Left lung (tissue), 10 donors: ENCODE results near the gene TENM4. TPM values are rescaled to one million over a fixed set of nuclear protein-coding genes. Genes with fewer than 3 reads are reported as not detected.

Experiments used
- ATAC-seq: fragments of 200-7000 bp; cut with Tn5 transposase; one replicate; pipeline ENCODE4 v1.9.1; 2020; ENCODE audit warnings: moderate library complexity
- DNase-seq, 4 donors: peaks; one replicate each; pipeline ENCODE4 v3.0.0-alpha.2; 2013 to 2020
- H3K27ac ChIP-seq, 2 donors: fragments of 200-600 bp; sonication (generic) in 1 of 2; one replicate each; pipeline versions ENCODE4 v1.5.0 to v1.8.0; 2020 to 2021
- H3K27me3 ChIP-seq, 2 donors: fragments of 200-600 bp; sonication (generic) in 1 of 2; one replicate each; pipeline versions ENCODE4 v1.5.0 to v1.8.0; 2020 to 2021
- H3K36me3 ChIP-seq, 2 donors: fragments of 200-600 bp; sonication (generic) in 1 of 2; one replicate each; pipeline versions ENCODE4 v1.5.0 to v1.8.0; 2020 to 2021
- H3K4me1 ChIP-seq, 2 donors: fragments of 200-600 bp; one replicate each; pipeline ENCODE4 v1.8.0; 2021
- H3K4me3 ChIP-seq, 2 donors: fragments of 200-600 bp; sonication (generic) in 1 of 2; one replicate each; pipeline versions ENCODE4 v1.5.0 to v1.8.0; 2020 to 2021; ENCODE audit warnings: mild to moderate bottlenecking in 1 of 2
- H3K9me3 ChIP-seq, 2 donors: fragments of 200-600 bp; sonication (generic) in 1 of 2; one replicate each; pipeline versions ENCODE4 v1.5.0 to v1.8.0; 2020 to 2021
- CTCF ChIP-seq, 2 donors: fragments of 200-600 bp; sonication (generic) in 1 of 2; IDR thresholded peaks; one replicate each; pipeline versions ENCODE4 v1.5.0 to v1.8.0; 2021; ENCODE audit warnings: antibody characterized with exemption in 2 of 2
- intact Hi-C, 2 donors: fragments of 100-400 bp; cut with DNase I; formaldehyde crosslinking; loops; one replicate each; pipeline versions ENCODE4 v1.11.2 to v1.14.2; 2022
- polyA plus RNA-seq, 6 donors: library from polyadenylated mRNA; unstranded; fragments of 120-200 nt; gene quantifications; one replicate each; pipeline ENCODE4 v1.2.1, GENCODE V29; 2013; ENCODE audit not compliant: insufficient read length in 6 of 6
- total RNA-seq, 2 donors: library from RNA; stranded (reverse); fragmentation: NEBNext Ultra II Directional; extraction: Animal tissue kit (Norgen Biotek cat#: 25700); gene quantifications; one replicate each; pipeline ENCODE4 v1.2.1, GENCODE V29; 2021
- donor health status: DM: no; HTN: yes; CAD: no.
- donor health status: DM: no; HTN: no; CAD: no.

The TENM4 gene
- total and polyA plus RNA-seq, 8 donors = 3.4 to 7.1 (median 5.2) TPM

DNA sequence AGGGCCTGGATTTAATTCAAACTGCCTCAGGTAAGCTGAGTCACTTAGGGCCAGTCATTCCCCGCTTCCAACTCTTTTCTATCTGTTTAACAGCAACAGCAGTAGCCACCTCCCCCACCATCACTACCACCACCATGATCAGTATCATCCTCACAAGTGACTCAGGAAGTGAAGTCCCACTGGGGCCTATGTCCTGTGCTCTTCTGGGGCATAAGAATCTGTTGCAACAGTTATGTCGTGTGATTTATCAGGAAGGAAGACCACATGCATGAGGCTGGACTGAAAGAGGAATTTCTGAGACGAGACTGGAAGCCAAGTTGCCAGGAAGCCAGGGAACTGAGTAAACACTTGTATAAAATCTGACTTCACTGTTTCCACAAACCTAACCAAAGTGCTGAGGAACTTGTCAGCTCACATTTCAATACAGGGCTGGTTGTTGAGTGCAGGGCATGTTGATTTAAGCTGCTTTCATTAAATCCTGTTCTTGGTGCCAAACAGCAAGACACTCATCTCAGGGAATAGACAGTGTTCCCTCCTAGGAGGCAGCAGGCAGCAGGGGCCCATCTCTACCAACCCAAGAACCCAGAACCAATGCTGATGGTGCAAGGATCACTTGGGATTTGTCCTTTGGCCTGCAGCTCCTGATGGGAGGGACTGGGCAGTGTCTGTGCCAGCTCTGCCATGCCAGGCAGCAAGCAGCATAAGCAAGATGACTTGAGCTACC, 639.5 kb downstream of the TENM4 start:
- Histone ChIP-seq H3K4me1 (peaks cover 21 to 37% of the 10 kb centered on the region in 2 donors), H3K27me3 (no peaks in the 10 kb centered on the region), H3K27ac (peak overlapping the region; percentile 86 to 87), H3K36me3 (no peaks in the 10 kb centered on the region), H3K9me3 (no peaks in the 10 kb centered on the region), H3K4me3 (no peak overlapping the region)
- ATAC-seq (peak; percentile 80), DNase-seq (peak in 3 of 4 donors; percentile 51 to 85 (median 66))
- no peak for TF ChIP-seq CTCF (IDR thresholded peaks at IDR 0.05)
- intact Hi-C loops = no loop called here

DNA sequence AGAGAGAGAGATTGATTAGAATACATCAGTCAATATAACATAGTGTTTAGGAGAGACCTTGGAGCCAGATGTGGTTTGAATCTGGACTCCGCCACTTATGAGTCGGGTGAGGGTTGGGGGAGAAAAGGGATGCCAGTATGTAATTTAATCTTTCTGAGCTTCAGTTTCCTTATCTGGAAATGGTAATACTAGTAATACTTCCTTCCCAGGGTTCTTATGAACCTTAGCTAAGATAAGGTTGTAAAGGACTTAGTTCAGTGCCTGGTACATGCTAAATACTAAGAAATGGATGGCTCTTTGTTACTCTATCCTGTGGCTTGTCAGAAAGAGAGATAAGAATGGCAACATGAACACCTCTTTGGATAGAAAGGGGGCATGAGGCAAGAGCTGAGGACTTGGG, 640.1 kb downstream of the TENM4 start:
- Histone ChIP-seq H3K4me1 (peaks cover 21 to 40% of the 10 kb centered on the region in 2 donors), H3K36me3 (no peaks in the 10 kb centered on the region), H3K27me3 (no peaks in the 10 kb centered on the region), H3K27ac (peak overlapping the region; percentile 86 to 87), H3K9me3 (no peaks in the 10 kb centered on the region), H3K4me3 (no peak overlapping the region)
- TF ChIP-seq CTCF (IDR thresholded peaks at IDR 0.05) = no peak
- no peak for ATAC-seq
- no peak for DNase-seq
- intact Hi-C loops = no loop called here

- H3K4me3 ChIP-seq = no peak overlapping the region
- H3K4me1 ChIP-seq = peaks cover 21 to 41% of the 10 kb centered on the region in 2 donors
Observed at GRCh38 chr11:78800096-78800690, 640.6 kb downstream of the TENM4 start.

DNA sequence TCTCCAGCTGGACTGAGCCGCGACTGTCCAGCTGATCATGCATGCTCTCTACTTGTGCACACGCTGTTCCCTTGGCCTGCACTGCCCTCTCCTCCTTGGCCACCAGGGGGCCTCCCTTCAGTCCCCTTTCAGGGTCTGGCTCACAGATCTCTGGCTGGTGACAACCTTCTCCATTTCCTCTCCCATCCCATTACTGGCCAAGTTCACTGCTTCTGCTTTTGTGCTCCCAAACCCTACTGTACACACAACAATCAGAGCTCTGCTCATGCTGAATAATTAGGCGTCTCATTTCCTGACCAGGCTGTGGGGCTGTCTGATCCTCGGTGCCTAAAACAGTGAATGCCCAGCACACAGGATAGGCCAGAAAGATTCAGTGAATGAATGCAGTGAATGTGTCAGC, 642.2 kb downstream of the TENM4 start:
- Histone ChIP-seq H3K4me1 (peaks cover 21 to 41% of the 10 kb centered on the region in 2 donors), H3K9me3 (no peaks in the 10 kb centered on the region), H3K27ac (peak overlapping the region in 1 of 2 donors; percentile 2), H3K27me3 (no peaks in the 10 kb centered on the region), H3K36me3 (no peaks in the 10 kb centered on the region), H3K4me3 (no peak overlapping the region)
- intact Hi-C loops = no loop called here
- ATAC-seq = peak; percentile 48
- peak; percentile 56 to 82 (median 68) for DNase-seq
- peak; percentile 73 to 87 for TF ChIP-seq CTCF (IDR thresholded peaks at IDR 0.05)

More at GRCh38 chr11:78800096-78800690, 640.6 kb downstream of the TENM4 start:
- intact Hi-C loops = no loop called here
- H3K9me3 ChIP-seq = no peaks in the 10 kb centered on the region
- TF ChIP-seq CTCF (IDR thresholded peaks at IDR 0.05) = no peak
- ATAC-seq (no peak), DNase-seq (no peak)
- H3K27ac ChIP-seq = peak overlapping the region; percentile 86 to 87
- H3K27me3 ChIP-seq = no peaks in the 10 kb centered on the region
- no peaks in the 10 kb centered on the region for H3K36me3 ChIP-seq

DNA sequence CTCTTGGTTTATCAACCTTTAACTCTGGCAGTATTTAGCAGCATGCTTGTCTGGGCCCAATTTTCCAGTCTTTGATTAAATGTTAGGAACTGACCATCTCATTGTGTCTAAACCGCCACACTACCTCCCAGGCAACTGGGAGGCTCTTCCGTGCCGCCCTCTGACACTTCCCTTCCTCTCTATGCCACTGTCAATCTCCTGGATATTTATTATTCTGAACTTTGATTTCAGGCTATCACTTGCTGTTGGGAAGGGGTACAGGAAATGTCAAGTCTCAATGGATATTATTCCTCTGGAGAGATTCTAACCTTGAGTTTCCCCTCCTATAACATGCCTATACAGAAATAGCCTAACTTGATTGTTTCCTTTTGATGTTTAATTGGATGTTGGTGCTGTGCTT, 643.3 kb downstream of the TENM4 start:
- no peak for ATAC-seq
- Histone ChIP-seq H3K9me3 (no peaks in the 10 kb centered on the region), H3K4me1 (peaks cover 19 to 37% of the 10 kb centered on the region in 2 donors), H3K27ac (no peak overlapping the region), H3K27me3 (no peaks in the 10 kb centered on the region), H3K36me3 (no peaks in the 10 kb centered on the region), H3K4me3 (no peak overlapping the region)
- TF ChIP-seq CTCF (IDR thresholded peaks at IDR 0.05) = no peak
- intact Hi-C loops = no loop called here
- DNase-seq = no peak
